ENCODE measurements around the gene CCR5. TPM values are rescaled to one million over a fixed set of nuclear protein-coding genes. Genes with fewer than 3 reads are reported as not detected.

Gene CCR5
- total and polyA plus RNA-seq, 9 of the 15 experiments (the other 6 are each of a cell fraction or from before 2014, with no cell fraction given) = not detected

DNA sequence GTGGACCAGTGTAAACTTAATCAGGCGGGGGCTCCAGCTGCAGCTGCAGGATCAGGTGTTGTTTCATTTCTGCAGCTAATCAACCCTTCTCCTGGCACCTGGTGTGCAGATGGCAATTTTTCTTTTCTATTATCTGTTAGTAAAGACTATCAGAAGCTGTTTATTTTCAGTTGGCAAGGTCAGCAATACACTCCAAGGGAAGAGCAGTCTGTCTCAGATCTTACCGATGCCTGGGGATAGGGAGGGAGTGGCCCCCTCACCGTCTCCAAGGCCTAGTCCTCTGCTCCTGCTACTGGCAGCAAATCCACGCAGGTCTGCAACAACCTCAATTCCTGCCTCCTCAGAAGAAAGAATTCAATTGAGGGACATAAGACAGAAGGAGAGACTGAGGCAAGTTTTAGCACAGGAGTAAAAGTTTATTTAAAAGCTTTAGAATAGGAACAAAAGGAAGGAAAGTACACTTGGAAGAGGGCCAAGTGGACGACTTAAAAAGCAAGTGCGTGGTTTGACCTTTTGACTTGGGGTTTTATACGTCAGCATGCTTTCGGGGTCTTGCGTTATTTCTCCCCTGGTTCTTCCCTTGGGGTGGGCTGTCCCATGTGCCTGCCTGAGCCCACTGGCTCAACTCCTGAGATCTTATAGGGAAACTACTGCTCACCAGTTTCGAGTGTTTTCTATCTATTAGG lies 45.5 kb downstream of the CCR5 start (continued):
- TF ChIP-seq ZMIZ1 (IDR thresholded peaks at IDR 0.05; ENCODE audit: low read depth in 2 of 2, low read length in 2 of 2) (peak in 1 of 2 experiments; percentile 77; a peak in 2 of 4 replicates), FOXA3 (CRISPR knock-in tag; conservative IDR thresholded peaks at IDR 0.05 in 1 of 2, IDR thresholded peaks at IDR 0.05 in 1 of 2) (no peak), C11orf30 (IDR thresholded peaks at IDR 0.05; ENCODE audit: low read depth) (peak; percentile 51; the same call in 1 of the 2 replicates), KDM4B (IDR thresholded peaks at IDR 0.05; ENCODE audit: borderline replicate concordance in 2 of 2, low read depth in 1 of 2) (no peak), ZNF764 (CRISPR knock-in tag; IDR thresholded peaks at IDR 0.05; ENCODE audit: low read depth) (no peak), SP2 (IDR thresholded peaks at IDR 0.05; ENCODE audit: extremely low read depth, low read depth, low read length, poor library complexity, severe bottlenecking) (no peak), ATF7 (IDR thresholded peaks at IDR 0.05) (no peak), ZFX (CRISPR knock-in tag; IDR thresholded peaks at IDR 0.05) (peak; percentile 81), SMARCC2 (IDR thresholded peaks at IDR 0.05; ENCODE audit: low read depth) (no peak)
- TF ChIP-seq, protein P1, sequence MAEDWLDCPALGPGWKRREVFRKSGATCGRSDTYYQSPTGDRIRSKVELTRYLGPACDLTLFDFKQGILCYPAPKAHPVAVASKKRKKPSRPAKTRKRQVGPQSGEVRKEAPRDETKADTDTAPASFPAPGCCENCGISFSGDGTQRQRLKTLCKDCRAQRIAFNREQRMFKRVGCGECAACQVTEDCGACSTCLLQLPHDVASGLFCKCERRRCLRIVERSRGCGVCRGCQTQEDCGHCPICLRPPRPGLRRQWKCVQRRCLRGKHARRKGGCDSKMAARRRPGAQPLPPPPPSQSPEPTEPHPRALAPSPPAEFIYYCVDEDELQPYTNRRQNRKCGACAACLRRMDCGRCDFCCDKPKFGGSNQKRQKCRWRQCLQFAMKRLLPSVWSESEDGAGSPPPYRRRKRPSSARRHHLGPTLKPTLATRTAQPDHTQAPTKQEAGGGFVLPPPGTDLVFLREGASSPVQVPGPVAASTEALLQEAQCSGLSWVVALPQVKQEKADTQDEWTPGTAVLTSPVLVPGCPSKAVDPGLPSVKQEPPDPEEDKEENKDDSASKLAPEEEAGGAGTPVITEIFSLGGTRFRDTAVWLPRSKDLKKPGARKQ (CRISPR knock-in tag; IDR thresholded peaks at IDR 0.05) = no peak

Measured in K562 (cell line).